Fibroblast of gingiva (primary cell): ENCODE measurements around the gene INSR.
"Not testable (repeated sequence)": the region's sequence is repeated elsewhere in the genome, so short reads cannot be mapped to it uniquely, and the experiment has no call there.

Experiments
- DNase-seq: peaks from one replicate; pipeline ENCODE4 v3.0.0-alpha.2; 2011; ENCODE audit warnings: low read depth

Gene INSR

GRCh38 chr19:7224209-7224686 is 70.0 kb downstream of the INSR start:
- peak; percentile 42 for DNase-seq

DNA sequence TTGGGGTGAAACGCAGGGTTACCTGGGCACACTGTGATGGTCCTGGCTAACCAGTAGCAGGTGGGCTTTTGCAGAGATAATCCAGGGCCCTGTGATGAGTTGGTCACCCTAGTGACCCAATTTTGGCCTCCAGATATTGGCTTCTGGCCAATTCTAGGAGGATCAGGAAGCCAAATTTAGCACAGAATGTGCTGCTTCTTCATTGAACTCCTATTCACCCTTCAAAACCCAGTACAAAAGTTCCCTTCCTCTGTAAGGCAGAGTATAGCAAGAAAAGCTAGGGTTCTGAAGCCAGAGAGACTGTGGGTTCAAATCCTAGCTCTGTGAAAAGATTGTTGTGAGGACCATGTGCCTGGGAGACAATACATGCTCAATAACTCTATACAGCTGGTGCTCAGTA is 70.8 kb downstream of the INSR start:
- no peak for DNase-seq

DNA sequence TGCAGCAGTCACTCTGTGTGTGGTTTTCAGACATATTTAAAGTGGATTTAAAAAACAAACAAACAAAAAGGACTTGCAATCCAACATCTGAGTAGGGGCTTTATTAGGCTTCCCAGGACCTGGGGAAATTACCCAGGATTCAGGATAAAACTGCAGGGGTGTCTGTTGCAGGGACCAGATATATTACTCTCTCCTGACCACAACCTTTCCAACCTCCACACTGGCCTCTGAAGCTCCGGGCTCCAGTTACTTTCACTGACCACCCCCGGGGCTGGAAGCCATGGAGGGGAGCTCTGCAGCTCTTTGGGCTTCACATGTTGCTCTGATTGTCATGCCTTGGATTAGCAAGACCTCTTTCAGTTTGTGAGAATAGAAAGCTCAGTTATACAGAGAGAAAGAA is 75.2 kb downstream of the INSR start:
- DNase-seq, result no peak

DNA sequence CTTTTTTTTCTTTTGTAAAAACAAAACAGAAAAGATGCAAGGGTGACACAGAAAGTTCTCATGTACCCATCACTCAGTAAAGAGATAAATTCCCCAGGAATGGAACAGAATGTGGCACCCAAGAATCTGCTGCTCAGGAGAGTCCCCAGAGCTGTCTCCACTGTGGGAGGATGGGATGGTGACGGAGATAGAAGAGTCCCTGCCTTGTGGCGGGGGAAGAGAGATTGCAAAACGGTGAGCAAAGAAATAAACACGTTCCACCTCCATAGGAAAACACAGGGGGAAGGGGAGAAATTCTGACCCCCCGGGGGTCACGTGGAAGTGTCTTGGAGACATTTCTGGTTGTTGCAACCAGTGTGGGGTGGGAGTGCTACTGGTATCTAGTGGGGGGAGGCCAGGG is 76.4 kb downstream of the INSR start:
- DNase-seq, result no peak

- DNase-seq, result no peak
These were observed 77.8 kb downstream of the INSR start for GRCh38 chr19:7216373-7216902.

DNA sequence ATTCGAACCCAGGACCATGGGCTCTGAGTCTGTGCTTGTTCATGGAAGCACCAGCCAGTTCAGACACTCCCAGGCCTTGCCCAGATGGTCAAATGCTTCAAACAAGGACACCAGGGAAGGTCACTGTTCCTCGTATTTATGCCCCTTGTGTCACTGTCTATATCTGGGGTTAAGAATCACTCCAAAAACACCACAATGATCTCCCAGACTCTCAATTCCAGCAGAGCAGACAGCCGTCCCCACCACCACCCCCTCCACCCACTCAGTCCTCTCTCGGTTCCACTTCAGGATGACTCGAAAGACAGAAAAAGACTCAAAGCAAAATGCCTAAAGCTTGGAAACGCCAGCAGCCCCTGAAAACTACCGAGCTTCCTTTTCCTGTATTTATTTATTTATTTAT is 79.0 kb downstream of the INSR start:
- no peak for DNase-seq

GRCh38 chr19:7214324-7215089 is 79.7 kb downstream of the INSR start:
- DNase-seq, result no peak

- DNase-seq, result no peak
These were observed 80.4 kb downstream of the INSR start for GRCh38 chr19:7213628-7214323.

GRCh38 chr19:7211191-7211951 is 82.8 kb downstream of the INSR start:
- no peak for DNase-seq

DNA sequence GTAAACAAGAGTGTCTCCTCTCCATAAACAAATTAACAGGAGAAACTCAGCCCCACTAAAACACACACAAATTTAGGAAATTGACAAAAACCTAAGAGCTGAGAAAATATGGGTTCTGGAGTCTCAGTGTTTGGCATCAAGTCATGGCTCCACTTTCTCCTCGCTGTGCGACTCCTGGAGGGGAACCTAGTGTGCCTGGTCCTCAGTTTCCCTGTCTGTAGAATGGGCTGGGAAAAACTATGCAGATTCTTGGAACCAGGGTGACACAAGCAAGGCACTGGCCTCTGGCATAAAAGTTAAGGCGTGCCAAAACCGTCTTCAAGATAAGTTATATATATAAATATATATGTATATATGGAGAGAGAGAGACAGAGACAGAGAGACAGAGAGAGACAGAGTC is 83.9 kb downstream of the INSR start:
- DNase-seq, result no peak

GRCh38 chr19:7209597-7210325 is 84.5 kb downstream of the INSR start:
- not testable (repeated sequence) for DNase-seq

DNA sequence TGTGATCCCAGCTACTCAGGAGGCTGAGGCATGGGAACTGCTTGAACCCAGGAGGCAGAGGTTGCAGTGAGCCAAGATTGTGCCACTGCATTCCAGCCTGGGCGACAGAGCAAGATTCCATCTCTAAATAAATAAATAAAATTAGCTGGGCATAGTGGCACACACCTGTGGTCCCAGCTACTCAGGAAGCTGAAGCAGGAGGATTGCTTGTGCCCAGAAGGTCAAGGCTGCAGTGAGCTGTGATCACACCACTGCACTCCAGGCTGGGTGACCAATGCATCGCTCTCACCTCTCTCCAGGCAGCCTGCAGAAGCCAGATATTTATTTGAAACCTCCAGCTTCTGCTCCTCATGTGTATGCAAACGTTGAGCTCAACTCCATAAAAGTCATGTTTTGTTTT is 85.2 kb downstream of the INSR start:
- DNase-seq, result not testable (repeated sequence)

DNA sequence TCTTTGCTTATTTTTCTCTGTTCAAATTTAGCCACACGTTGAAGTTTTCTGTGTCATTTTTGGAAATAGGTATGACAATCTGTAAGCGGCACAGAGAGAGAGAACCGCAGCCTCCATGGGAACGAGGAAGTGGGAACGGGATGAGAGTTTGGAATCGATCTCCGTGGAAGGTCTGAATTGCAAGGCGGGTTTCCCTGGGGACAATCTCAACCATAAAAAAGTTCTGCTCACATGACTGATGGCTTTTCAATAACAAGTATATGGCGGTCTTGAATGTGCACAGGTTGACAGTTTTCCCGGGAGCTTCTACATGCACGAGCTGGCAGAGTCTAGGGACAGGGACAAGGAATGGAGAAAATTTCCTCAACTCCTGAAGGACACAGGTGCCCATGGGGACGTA is 90.9 kb downstream of the INSR start:
- DNase-seq, result no peak

GRCh38 chr19:7202888-7203287 is 91.3 kb downstream of the INSR start:
- DNase-seq, result no peak

DNA sequence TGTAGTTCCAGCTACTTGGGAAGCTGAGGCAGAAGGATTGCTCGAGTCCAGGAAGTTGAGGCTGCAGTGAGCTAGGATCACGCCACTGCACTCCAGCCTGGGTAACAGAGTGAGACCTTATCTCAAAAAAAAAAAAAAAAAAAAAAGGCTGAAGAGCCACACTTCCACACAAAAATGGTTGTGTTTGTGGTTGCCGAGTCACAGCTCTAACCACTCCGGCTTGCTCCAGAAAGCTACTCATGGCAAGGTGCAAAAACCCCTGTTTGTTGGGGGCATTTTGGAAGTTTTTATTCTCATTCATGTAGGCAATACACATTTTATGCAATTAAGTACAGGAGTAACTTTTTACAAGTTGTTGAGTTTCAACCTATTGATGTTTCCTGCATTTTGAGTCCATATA is 93.5 kb downstream of the INSR start:
- DNase-seq, result no peak

- DNase-seq, result no peak
These were observed 94.3 kb downstream of the INSR start for GRCh38 chr19:7199613-7200533.

DNA sequence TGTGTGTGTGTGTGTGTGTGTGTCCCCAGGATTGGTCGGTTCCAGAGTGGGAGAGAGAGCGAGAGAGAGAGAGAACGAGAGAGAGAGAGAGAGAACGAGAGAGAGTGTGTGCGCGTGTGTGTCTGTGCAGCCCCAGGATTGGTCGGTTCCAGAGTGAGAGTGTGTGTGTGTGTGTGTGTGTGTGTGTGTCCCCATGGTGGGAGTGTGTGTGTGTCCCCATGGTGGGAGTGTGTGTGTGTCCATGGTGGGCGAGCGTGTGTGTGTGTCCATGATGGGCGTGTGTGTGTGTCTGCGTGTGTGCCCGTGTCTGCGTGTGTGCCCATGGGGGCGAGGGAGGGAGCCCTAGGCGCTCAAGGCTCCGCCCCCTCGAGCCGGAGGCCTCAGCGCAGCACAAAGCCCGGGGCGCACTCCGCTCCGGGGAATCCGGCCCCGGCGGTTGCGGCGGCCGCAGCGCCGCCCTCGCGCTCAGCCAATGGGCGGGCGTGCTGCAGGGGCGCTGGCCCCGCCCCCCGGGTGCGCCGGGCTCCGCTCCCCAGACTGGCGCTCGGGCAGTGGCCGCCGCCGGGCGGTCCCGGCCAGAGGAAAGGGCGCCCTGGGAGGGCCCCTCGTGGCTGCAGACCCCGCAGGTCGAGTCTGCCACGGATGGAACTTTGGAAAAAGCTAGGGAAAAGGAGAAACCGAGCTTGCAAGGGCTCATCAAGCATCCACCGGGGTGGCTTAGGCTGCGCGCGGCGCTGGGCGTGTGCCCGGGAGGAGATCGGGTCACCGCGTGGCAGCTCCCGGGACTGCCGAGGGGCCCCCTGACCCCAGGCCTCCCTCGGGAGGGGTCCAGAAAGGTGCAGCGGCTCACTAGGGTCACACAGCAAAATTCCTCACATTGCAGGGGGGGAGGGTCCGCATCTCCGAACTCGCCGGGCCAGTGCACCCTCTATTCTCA is 96.2 kb downstream of the INSR start:
- peak; percentile 96 for DNase-seq

GRCh38 chr19:7197119-7197759 is 97.0 kb downstream of the INSR start:
- DNase-seq, result peak; percentile 93

GRCh38 chr19:7196763-7197118 is 97.5 kb downstream of the INSR start:
- DNase-seq, result peak; percentile 36
